ENCODE measurements around the gene FGF6.

Gene FGF6

DNA sequence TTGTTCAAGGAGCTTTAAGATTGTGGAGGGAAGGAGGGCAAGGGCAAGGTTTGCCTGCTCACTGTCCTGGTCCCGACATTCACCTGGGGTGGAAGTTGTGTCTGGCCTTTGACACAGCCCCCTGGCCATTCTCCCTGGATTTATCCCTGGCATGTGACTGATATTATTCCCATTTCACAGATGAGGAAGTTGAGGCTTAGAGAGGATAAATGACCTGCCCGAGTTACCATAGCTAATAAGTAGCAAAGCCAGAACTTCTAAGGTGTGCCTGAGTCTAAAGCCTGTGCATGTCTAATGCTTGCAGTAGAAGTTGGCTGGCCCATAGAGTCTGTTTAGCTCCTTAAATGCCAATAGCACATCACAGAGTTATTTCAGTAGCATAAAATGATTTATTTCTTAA is 720 bp upstream of the FGF6 start:
- DNase-seq: peak; percentile 28

DNA sequence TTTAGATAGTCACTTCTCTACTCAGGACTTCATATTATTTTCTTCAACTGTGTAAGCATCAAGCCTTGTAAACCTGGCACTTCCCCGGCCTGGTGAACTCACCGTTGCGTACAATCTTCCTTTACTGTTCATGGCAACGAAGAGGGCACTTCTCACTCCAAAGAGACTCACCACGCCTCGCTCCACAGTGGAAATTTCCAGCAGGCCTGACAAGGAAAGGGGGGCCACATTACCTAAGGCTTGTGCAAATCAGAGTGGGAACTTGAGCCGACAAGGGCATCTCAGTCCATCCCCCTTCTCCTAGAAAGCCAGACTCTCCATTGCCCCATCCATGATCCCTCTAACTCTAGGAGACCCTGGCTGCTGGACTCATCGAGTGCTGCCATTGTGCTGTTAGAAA is 1.6 kb downstream of the FGF6 start:
- peak; percentile 47 for DNase-seq

DNA sequence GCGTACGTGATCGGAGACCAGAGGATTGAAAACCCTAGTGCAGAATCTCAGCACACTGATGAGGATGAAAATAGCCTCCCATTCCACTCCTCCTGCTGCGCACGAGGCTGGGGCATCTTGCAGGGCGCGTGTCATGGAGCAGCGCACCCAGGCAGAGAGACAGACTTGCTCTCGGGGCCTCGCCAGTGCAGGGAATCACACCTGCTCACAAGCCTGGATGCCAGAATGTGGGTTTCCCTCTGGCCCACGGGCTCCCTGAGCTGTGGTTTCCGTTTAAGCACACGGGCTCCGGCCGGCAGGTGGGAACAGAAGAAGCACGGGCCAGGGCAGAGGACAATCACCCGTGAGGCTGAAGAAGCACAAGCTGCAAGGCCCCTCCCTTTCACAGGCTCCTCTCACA is 2.0 kb downstream of the FGF6 start:
- DNase-seq: no peak

GRCh38 chr12:4441355-4442335 is 4.0 kb downstream of the FGF6 start:
- DNase-seq: peak; percentile 76

DNA sequence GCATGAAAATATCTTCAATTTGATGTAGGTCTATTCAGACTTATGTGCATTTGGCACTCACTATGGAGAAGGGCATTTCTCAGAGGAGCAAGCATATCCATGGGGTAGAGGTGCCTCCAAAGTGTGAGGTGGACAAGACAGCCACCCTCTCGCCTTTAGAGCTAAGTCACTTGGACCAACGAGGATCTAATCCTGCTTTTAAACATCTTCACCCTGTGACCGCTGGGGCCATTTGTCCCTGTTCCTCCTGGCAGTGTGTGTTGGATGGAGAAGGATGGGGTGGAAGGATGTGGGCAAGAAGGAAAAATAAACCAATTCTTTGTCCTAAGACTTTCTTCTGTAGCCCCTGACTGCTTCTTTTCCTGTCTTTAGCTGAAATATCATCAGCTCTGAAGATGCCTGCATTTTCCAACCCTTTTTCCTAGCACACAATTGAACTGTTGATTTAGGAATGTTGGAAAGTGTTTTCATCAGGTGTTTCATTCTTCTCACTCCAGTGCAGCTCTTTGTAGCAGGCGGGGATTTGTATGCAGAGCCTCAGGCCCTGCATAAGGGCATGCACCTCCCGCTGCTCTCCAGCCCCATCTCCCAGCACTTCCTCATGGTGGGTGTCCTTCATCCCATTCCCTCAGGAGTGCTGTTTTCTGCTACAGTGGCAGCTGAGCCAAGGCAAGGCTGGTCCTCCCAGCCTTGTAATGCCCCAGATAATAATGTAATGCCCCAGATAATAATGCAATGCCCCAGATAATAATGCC is 5.3 kb downstream of the FGF6 start:
- peak; percentile 47 for DNase-seq

GRCh38 chr12:4439736-4440135 is 5.9 kb downstream of the FGF6 start:
- DNase-seq: peak; percentile 43

GRCh38 chr12:4438834-4439596 is 6.6 kb downstream of the FGF6 start:
- DNase-seq: peak; percentile 22

- DNase-seq: peak; percentile 22
Observed at GRCh38 chr12:4435537-4435936, 10.1 kb downstream of the FGF6 start.

GRCh38 chr12:4434706-4435425 is 10.7 kb downstream of the FGF6 start:
- DNase-seq: peak; percentile 37

GRCh38 chr12:4434301-4434700 is 11.3 kb downstream of the FGF6 start:
- DNase-seq: peak; percentile 45

DNA sequence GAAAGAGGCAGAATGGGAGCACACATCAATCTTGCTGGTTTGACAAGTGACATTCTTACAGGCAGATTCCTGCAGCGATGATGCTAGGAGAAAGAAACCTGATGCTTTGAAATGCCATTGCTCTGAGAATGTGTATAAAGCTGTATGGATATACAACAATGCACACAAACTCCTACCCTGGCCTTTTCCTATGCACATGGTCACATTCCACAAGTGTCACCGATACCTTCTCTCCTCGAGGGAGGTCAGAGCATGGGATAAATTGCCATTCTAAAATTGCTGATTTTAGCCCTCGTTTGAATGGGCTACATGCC is 11.9 kb downstream of the FGF6 start:
- no peak for DNase-seq

GRCh38 chr12:4432878-4433744 is 12.5 kb downstream of the FGF6 start:
- peak; percentile 57 for DNase-seq

DNA sequence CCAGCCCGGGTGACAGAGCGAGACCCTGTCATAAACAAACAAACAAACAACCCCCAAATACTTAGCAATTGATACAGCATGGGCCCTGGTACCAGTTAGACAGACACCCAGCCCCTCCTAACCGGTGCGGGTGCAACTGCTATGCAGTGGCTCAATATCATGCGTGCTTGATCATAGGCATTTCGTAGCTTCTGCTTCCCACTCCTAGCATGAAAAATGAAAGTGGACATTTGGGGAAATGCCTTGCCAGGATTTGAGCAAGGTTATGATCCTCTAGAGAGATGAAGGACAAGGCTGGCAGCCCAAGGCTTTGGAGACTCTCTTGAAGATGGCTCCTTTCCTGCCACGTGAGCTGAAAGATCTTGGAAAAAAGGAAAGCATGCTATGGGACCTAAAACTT is 13.7 kb downstream of the FGF6 start:
- DNase-seq: no peak

DNA sequence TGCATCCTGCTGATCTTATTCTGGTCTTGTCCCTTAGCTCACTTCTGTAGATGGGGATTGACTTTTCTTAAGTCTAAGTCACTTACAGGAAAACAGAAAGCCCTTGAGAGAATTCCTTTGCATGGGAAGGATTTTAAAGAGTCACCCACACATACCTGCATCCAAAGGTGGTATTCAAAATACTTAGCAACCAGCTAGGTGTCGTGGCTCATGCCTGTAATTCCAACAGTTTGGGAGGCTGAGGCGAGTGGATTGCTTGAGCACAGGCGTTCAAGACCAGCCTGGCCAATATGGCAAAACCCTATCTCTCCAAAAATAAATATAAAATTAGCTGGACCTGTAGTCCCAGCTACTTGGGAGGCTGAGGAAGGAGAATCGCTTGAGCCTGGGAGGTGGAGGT is 14.2 kb downstream of the FGF6 start:
- DNase-seq: no peak

DNA sequence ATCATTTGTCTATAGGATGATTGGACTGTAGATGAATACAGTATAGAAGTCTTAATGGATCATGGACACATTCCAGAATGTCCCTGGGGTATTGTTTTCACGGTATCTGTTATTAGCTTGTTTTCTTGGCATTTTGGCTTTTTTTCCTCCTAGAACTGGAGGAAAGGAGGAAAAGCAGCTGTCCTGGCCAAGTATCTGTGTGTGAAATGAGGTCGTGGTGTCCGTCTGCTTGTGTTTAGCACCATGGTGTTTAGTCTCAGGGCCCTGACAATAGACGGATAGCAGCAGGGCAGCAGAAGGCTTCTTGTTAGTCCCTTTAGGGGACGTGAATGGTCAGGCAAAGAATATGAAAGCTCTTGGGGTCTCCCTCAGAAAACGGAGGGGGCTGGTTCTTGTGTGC is 21.2 kb downstream of the FGF6 start:
- no peak for DNase-seq

DNA sequence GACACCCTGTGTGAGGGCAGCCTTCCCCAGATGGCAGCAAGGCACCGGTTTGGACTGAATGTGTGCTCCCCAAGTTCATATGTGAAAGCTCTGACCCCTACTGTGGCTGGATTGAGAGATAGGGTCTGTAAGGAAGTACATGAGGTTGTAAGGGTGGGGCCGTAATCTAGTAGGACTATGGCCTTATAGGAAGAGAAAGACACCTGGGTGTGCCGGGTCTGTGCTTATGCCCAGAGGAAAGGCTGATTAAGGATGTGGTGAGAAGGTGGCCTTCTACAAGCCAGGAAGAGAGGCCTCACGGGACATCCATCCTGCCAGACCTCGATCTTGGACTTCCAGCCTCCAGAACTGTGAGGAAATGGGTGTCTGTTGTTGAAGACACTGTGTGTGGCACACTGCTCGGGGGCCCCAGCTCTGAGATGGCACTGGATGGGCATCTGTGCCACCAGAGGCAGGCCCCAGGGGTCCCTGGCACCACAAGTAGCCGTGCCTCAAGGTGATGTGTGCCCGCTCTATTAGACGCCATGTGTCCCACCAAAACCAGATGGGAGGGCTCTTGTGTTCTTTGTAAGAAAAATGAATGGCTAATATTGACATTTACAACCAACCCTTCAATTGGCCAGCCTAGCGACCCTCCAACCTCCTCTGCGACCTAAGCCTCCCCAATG is 22.0 kb downstream of the FGF6 start:
- no peak for DNase-seq

GRCh38 chr12:4422985-4423384 is 22.6 kb downstream of the FGF6 start:
- DNase-seq: peak; percentile 46

DNA sequence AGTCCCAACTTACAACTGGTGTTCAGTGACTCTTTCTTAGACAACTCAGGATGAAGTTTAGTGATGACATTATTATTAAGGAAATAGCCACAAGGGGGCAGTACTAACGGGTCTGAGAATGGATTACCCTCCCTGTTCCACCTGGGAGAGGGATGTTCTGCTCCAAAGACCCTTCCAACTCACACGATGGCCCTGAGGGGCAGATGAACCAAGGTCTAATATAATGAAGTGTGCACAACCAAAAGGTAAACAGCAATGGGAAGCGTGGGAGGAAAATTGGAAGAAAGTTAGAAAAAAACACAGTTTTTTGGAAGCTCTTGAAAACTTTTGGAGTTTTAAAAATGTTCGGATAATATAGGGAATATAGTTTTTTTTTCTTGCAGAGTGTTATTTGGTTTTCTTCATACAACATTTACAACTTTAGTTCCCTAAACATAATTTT is 24.0 kb downstream of the FGF6 start:
- peak; percentile 51 for DNase-seq

- peak; percentile 19 for DNase-seq
Observed at GRCh38 chr12:4420138-4420670, 25.4 kb downstream of the FGF6 start.

DNA sequence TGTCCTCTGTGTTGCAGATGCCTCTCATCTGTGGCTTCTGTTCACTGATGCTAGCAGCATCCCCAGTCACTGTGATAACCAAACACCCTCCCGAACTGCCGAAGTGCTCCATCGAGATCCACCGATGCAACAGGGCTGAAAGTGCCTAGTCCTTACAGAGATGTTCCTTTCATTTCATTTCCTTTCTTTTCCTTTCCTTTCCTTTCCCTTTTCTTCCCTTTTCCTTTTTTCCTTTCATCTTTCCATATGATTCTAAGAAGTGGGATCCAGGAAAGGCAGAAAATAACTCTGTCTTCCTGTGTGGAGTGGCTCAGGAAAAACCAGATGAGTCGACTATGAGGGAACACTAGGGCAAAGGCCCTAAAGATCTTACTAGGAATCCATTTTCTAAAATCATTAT is 26.7 kb downstream of the FGF6 start:
- DNase-seq: no peak

DNA sequence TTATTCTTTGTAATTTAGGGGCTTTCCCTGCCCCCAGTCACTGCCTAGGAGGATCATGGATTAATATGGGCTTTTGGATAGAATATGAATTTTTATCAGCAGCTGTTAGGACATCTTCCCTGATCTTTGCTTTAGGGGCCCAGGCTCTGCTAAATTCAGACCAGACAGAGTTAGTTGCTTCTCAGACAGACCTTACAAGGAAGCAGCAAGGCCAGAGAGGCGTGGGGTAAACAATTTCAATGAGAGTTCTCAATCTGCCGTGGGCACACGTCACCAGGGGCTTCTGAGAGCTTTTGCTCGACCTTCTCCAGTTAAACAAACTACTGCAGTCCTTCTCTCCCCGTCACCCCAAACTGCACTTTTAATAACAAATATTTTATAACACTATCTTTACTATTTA is 27.7 kb downstream of the FGF6 start:
- no peak for DNase-seq

Data from islet precursor cell (in vitro differentiated cells).